Neural progenitor cell (in vitro differentiated cells): Measurements from ENCODE around the gene MBNL2.

ENCODE experiments used
- EZH2 ChIP-seq: fragments of 200-600 bp; sonication (generic); IDR thresholded peaks from 2 replicates; pipeline ENCODE4 v1.6.1; 2017; ENCODE audit warnings: antibody characterized with exemption, mild to moderate bottlenecking, moderate library complexity
- EZH2phosphoT487 ChIP-seq: fragments of 200-600 bp; sonication (generic); IDR thresholded peaks from 2 replicates; pipeline ENCODE4 v1.6.1; 2017; ENCODE audit warnings: antibody characterized with exemption
- TF ChIP-seq, protein P1 (sequence below): fragments of 200-600 bp; sonication (generic); IDR thresholded peaks from 2 replicates; pipeline ENCODE4 v1.5.1; 2017; ENCODE audit warnings: antibody characterized with exemption, mild to moderate bottlenecking

DNA sequence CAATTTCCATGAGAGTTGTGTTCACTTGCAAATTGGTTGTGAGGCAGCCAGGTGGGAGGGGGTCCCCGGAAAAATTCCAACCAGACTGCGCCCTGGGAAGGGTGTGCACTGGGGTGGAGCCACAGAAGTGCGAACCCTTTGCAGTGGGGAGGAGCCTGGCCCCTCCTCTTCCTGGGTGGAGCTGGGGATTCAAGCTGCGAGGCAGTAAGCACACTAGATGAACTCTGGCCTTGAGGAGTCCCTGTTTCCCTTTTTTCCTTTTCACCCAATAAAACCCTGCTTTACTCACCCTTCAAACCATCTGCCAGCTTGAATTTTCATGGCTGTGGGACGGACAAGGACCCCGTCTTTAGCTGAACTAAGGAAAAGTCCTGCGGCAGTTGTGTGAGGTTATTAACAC, 31.0 kb upstream of the MBNL2 start:
- TF ChIP-seq, protein P1, sequence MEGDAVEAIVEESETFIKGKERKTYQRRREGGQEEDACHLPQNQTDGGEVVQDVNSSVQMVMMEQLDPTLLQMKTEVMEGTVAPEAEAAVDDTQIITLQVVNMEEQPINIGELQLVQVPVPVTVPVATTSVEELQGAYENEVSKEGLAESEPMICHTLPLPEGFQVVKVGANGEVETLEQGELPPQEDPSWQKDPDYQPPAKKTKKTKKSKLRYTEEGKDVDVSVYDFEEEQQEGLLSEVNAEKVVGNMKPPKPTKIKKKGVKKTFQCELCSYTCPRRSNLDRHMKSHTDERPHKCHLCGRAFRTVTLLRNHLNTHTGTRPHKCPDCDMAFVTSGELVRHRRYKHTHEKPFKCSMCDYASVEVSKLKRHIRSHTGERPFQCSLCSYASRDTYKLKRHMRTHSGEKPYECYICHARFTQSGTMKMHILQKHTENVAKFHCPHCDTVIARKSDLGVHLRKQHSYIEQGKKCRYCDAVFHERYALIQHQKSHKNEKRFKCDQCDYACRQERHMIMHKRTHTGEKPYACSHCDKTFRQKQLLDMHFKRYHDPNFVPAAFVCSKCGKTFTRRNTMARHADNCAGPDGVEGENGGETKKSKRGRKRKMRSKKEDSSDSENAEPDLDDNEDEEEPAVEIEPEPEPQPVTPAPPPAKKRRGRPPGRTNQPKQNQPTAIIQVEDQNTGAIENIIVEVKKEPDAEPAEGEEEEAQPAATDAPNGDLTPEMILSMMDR: no peak
- no peak for TF ChIP-seq EZH2
- no peak for TF ChIP-seq EZH2phosphoT487
